Adrenal gland (tissue), 12 donors: ENCODE data around the gene TKT. TPM values are rescaled to one million over a fixed set of nuclear protein-coding genes. Genes with fewer than 3 reads are reported as not detected.

ENCODE experiments used
- DNase-seq, 7 donors: peaks; one replicate each; pipeline ENCODE4 v3.0.0-alpha.2; 2019 to 2020
- H3K27ac ChIP-seq, 5 donors: fragments of 200-600 bp; sonication (generic) in 4 of 5; 1 replicate in 3 of 5; 2 replicates in 2 of 5; pipeline versions ENCODE4 v1.5.1 to v1.8.0; 2016 to 2020; ENCODE audit warnings: mild to moderate bottlenecking in 1 of 5
- H3K27me3 ChIP-seq: fragments of 200-600 bp; 2 replicates; pipeline ENCODE4 v1.8.0; 2021
- H3K36me3 ChIP-seq, 2 donors: fragments of 200-600 bp; replicated peaks in 1 of 2; 1 replicate in 1 of 2; 2 replicates in 1 of 2; pipeline versions ENCODE4 v1.5.1 to v1.8.0; 2018 to 2022
- H3K4me1 ChIP-seq, 2 donors: fragments of 200-600 bp; replicated peaks in 1 of 2; 1 replicate in 1 of 2; 2 replicates in 1 of 2; pipeline versions ENCODE4 v1.5.1 to v1.8.0; 2018 to 2021
- H3K4me3 ChIP-seq, 4 donors: fragments of 200-600 bp; sonication (generic) in 3 of 4; one replicate each; pipeline ENCODE4 v1.5.1; 2016 to 2018
- H3K9me3 ChIP-seq, 3 donors: fragments of 200-600 bp; sonication (generic) in 1 of 3; replicated peaks in 1 of 3; 1 replicate in 2 of 3; 2 replicates in 1 of 3; pipeline versions ENCODE4 v1.5.1 to v1.8.0; 2016 to 2021
- POLR2A ChIP-seq, 2 donors: fragments of 450-650 bp; IDR thresholded peaks; one replicate each; pipeline ENCODE4 v1.6.1; 2017; ENCODE audit warnings: antibody characterized with exemption in 2 of 2, mild to moderate bottlenecking in 2 of 2, moderate library complexity in 1 of 2
- WGBS, 4 donors: extraction: QIAGEN DNeasy Blood & Tissue Kit in 2 of 4; methylation state at CpG; one replicate each; pipeline versions ENCODE4 v1.1.5 to v1.1.7; 2013 to 2017; 5-methylcytosine and 5-hydroxymethylcytosine counted together
- intact Hi-C, 2 donors: fragments of 100-400 bp; cut with DNase I; formaldehyde crosslinking; loops; one replicate each; pipeline versions ENCODE4 v1.14.1 to v1.15.0; 2022 to 2023
- polyA plus RNA-seq, 3 donors: library from polyadenylated mRNA; stranded (reverse); fragments of 200-250 nt in 2 of 3; fragments of 350-450 nt in 1 of 3; fragmentation: Illumina TruSeq in 1 of 3; extraction: RNeasy Lipid Tissue Mini Kit (QIAGEN cat#74804) in 1 of 3; gene quantifications; one replicate each; pipeline ENCODE4 v1.2.3, GENCODE V29; 2013 to 2014
- total RNA-seq, 9 donors: library from RNA; depleted of rRNA in 4 of 9; stranded (reverse); fragments of >200 nt in 4 of 9; fragments of 120-200 nt in 1 of 9; fragmentation: NEBNext Ultra II Directional in 1 of 9; extraction: Animal tissue kit (Norgen Biotek cat#: 25700) in 1 of 9; gene quantifications; one replicate each; pipeline versions ENCODE4 v1.1.0 to v1.2.4, GENCODE V29; 2013 to 2023
- TF ChIP-seq, protein P1 (sequence below), 6 experiments: fragments of 450-650 bp in 4 of 6; fragments of 200-600 bp in 2 of 6; sonication (generic) in 1 of 6; IDR thresholded peaks; 1 replicate in 5 of 6; 2 replicates in 1 of 6; pipeline versions ENCODE4 v1.5.1 to v1.8.0; 2016 to 2021; ENCODE audit warnings: antibody characterized with exemption in 6 of 6, mild to moderate bottlenecking in 2 of 6, moderate library complexity in 1 of 6
- donor health status: healthy with polysubstance abuse.
- donor health status: Bipolar disorder and iron deficiency.
- donor health status: DM: yes; HTN: yes; CAD: no.
- donor health status: DM: no; HTN: no; CAD: no.
- donor health status: DM: no; HTN: no; CAD: no.
- donor health status: DM: yes; HTN: yes; CAD: no.

TKT gene
- total and polyA plus RNA-seq, 12 donors = 131 to 516 (median 276) TPM

GRCh38 chr3:53225651-53226050, 30.2 kb downstream of the TKT start:
- Histone ChIP-seq H3K9me3 (no peaks in the 10 kb centered on the region), H3K36me3 (peaks cover 0 to 74% of the 10 kb centered on the region in 2 donors), H3K27me3 (no peaks in the 10 kb centered on the region), H3K4me3 (no peak overlapping the region), H3K4me1 (no peaks in the 10 kb centered on the region), H3K27ac (no peak overlapping the region)
- DNase-seq = no peak
- no peak for TF ChIP-seq POLR2A (IDR thresholded peaks at IDR 0.05)
- WGBS, 4 donors = 75 to 96% (median 86%) methylated on average over 5 to 7 of the region's 7 CpGs
- intact Hi-C loops = loop anchor here in 1 of 2 donors (10.0 kb wide), 1 partner anchor 489 kb away; no protein-coding TSS in a partner anchor

- WGBS, 4 donors = 38 to 85% (median 54%) methylated on average over 6 of the region's 6 CpGs
- H3K36me3 ChIP-seq = peaks cover 0 to 69% of the 10 kb centered on the region in 2 donors
- TF ChIP-seq, protein P1, sequence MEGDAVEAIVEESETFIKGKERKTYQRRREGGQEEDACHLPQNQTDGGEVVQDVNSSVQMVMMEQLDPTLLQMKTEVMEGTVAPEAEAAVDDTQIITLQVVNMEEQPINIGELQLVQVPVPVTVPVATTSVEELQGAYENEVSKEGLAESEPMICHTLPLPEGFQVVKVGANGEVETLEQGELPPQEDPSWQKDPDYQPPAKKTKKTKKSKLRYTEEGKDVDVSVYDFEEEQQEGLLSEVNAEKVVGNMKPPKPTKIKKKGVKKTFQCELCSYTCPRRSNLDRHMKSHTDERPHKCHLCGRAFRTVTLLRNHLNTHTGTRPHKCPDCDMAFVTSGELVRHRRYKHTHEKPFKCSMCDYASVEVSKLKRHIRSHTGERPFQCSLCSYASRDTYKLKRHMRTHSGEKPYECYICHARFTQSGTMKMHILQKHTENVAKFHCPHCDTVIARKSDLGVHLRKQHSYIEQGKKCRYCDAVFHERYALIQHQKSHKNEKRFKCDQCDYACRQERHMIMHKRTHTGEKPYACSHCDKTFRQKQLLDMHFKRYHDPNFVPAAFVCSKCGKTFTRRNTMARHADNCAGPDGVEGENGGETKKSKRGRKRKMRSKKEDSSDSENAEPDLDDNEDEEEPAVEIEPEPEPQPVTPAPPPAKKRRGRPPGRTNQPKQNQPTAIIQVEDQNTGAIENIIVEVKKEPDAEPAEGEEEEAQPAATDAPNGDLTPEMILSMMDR (IDR thresholded peaks at IDR 0.05) = no peak
- no peak for TF ChIP-seq POLR2A (IDR thresholded peaks at IDR 0.05)
- no peak overlapping the region for H3K27ac ChIP-seq
- DNase-seq = no peak
- no peaks in the 10 kb centered on the region for H3K4me1 ChIP-seq
- H3K9me3 ChIP-seq = no peaks in the 10 kb centered on the region
- no peak overlapping the region for H3K4me3 ChIP-seq
- intact Hi-C loops = loop anchor here in 1 of 2 donors (10.0 kb wide), 1 partner anchor 490 kb away; no protein-coding TSS in a partner anchor
- H3K27me3 ChIP-seq = no peaks in the 10 kb centered on the region
Measured at GRCh38 chr3:53225181-53225580, 30.6 kb downstream of the TKT start.

DNA sequence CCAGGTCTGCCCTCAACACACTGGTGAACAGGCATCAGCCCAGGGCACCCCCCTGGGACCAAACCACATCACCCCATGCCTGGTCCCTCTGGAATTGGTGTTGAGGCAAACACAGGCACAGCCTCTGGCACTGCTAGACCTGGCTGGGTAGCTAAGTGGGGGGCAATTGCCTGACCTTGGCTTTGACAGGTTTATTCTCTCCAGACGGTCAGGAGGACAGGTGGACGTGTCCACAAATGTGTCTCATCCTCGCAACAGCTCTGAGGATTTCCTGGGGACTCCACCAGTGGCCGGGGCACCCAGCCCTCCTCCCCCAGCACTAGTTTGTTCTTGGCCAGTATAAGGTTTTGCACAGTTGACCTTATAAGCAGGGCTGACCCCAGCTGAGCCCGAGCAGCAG, 31.3 kb downstream of the TKT start:
- H3K4me1 ChIP-seq = no peaks in the 10 kb centered on the region
- no peak for DNase-seq
- no peak overlapping the region for H3K4me3 ChIP-seq
- intact Hi-C loops = loop anchor here in 1 of 2 donors (10.0 kb wide), 1 partner anchor 490 kb away; no protein-coding TSS in a partner anchor
- H3K27me3 ChIP-seq = no peaks in the 10 kb centered on the region
- H3K27ac ChIP-seq = no peak overlapping the region
- TF ChIP-seq, protein P1 (IDR thresholded peaks at IDR 0.05) = no peak
- WGBS, 4 donors = 57 to 81% (median 74%) methylated on average over 4 to 5 of the region's 5 CpGs
- H3K9me3 ChIP-seq = no peaks in the 10 kb centered on the region
- H3K36me3 ChIP-seq = peaks cover 0 to 63% of the 10 kb centered on the region in 2 donors

DNA sequence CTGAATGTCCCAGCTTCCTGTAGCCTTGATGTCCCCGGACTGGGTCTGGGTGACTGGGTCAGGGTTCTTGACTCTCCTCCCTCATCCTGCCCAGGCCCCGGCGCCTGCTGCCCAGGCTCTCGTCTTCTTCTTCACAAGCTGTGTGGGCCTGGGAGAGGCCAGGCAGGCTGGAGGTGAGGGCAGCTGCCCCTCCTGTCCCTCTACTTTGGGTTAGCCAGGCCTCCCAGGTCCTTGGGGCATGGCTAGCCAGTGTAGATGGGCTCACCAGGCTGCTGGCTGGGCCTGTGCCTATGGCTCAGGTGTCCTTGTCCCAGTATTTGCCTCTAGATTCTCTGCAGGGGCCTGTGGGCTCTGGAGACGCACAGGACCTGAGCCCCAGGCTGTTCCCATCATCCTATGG, 31.8 kb downstream of the TKT start:
- Histone ChIP-seq H3K27me3 (no peaks in the 10 kb centered on the region), H3K9me3 (no peaks in the 10 kb centered on the region), H3K36me3 (peaks cover 0 to 58% of the 10 kb centered on the region in 2 donors), H3K27ac (peak overlapping the region in 1 of 5 donors; percentile 5), H3K4me1 (no peaks in the 10 kb centered on the region), H3K4me3 (no peak overlapping the region)
- intact Hi-C loops = loop anchor here in 1 of 2 donors (10.0 kb wide), 1 partner anchor 491 kb away; no protein-coding TSS in a partner anchor
- 40 to 56% (median 54%) methylated on average over 2 to 5 of the region's 5 CpGs for WGBS, 4 donors
- TF ChIP-seq POLR2A (IDR thresholded peaks at IDR 0.05) = no peak
- TF ChIP-seq, protein P1 (IDR thresholded peaks at IDR 0.05) = no peak
- DNase-seq = no peak

- intact Hi-C loops = loop anchor here in 1 of 2 donors (10.0 kb wide), 1 partner anchor 491 kb away; no protein-coding TSS in a partner anchor
- WGBS, 4 donors = 79 to 90% (median 84%) methylated on average over 2 to 9 of the region's 9 CpGs
- H3K36me3 ChIP-seq = peaks cover 0 to 53% of the 10 kb centered on the region in 2 donors
Measured at GRCh38 chr3:53223541-53223966, 32.3 kb downstream of the TKT start.

More at GRCh38 chr3:53223541-53223966, 32.3 kb downstream of the TKT start:
- H3K27me3 ChIP-seq = no peaks in the 10 kb centered on the region
- no peaks in the 10 kb centered on the region for H3K9me3 ChIP-seq
- H3K4me3 ChIP-seq = no peak overlapping the region
- TF ChIP-seq POLR2A (IDR thresholded peaks at IDR 0.05) = no peak
- TF ChIP-seq, protein P1 (IDR thresholded peaks at IDR 0.05) = no peak
- no peaks in the 10 kb centered on the region for H3K4me1 ChIP-seq
- no peak for DNase-seq
- peak overlapping the region in 2 of 5 donors; percentile 5 to 30 for H3K27ac ChIP-seq
